ENCODE data around the gene FCAR.
A peak's percentile ranks its signal among the peaks of the same experiment; 100 is the strongest.
"Not testable (repeated sequence)": the region's sequence is repeated elsewhere in the genome, so short reads cannot be mapped to it uniquely, and the experiment has no call there.

The FCAR gene

GRCh38 chr19:54918499-54918898, 44.5 kb downstream of the FCAR start:
- Histone ChIP-seq H3F3A (ENCODE audit: low read depth) (no peaks in the 10 kb centered on the region), H3K4me2 (ENCODE audit: low read depth, low read length, poor library complexity, severe bottlenecking) (no peak overlapping the region), H3K9me2 (replicated peaks; ENCODE audit: low read depth, low read length) (no peaks in the 10 kb centered on the region), H4K20me1 (ENCODE audit: insufficient read depth, low read length, poor library complexity, severe bottlenecking) (no peaks in the 10 kb centered on the region), H3K9me3 (ENCODE audit: insufficient read depth, low read depth, low read length) (no peaks in the 10 kb centered on the region), H3K9ac (ENCODE audit: low read depth, low read length, poor library complexity, severe bottlenecking) (no peak overlapping the region), H3K4me3 (ENCODE audit: low read length, poor library complexity, severe bottlenecking) (no peak overlapping the region), H3K36me3 (ENCODE audit: insufficient read depth, low read length) (no peaks in the 10 kb centered on the region), H3K4me1 (ENCODE audit: insufficient read depth, low read length, poor library complexity, severe bottlenecking) (no peaks in the 10 kb centered on the region), H2AFZ (ENCODE audit: low read length) (no peak overlapping the region), H3K79me2 (ENCODE audit: insufficient read depth, low read length) (no peaks in the 10 kb centered on the region), H3K27me3 (ENCODE audit: insufficient read depth, low read length, poor library complexity, severe bottlenecking) (no peaks in the 10 kb centered on the region)
- no peak for TF ChIP-seq EZH2phosphoT487 (IDR thresholded peaks at IDR 0.05; ENCODE audit: borderline replicate concordance)
- TF ChIP-seq CTCF (conservative IDR thresholded peaks at IDR 0.05; ENCODE audit: low read length) = no peak

- not testable (repeated sequence) for H3K9me3 ChIP-seq (ENCODE audit: insufficient read depth, low read depth, low read length); H3K9me2 ChIP-seq (replicated peaks; ENCODE audit: low read depth, low read length); H3K79me2 ChIP-seq (ENCODE audit: insufficient read depth, low read length); H3F3A ChIP-seq (ENCODE audit: low read depth); H4K20me1 ChIP-seq (ENCODE audit: insufficient read depth, low read length, poor library complexity, severe bottlenecking); H3K4me3 ChIP-seq (ENCODE audit: low read length, poor library complexity, severe bottlenecking); H3K36me3 ChIP-seq (ENCODE audit: insufficient read depth, low read length); H2AFZ ChIP-seq (ENCODE audit: low read length); H3K4me2 ChIP-seq (ENCODE audit: low read depth, low read length, poor library complexity, severe bottlenecking); H3K4me1 ChIP-seq (ENCODE audit: insufficient read depth, low read length, poor library complexity, severe bottlenecking); H3K9ac ChIP-seq (ENCODE audit: low read depth, low read length, poor library complexity, severe bottlenecking); H3K27me3 ChIP-seq (ENCODE audit: insufficient read depth, low read length, poor library complexity, severe bottlenecking)
- peak; percentile 27; the same call in 1 of the 2 replicates for TF ChIP-seq CTCF (conservative IDR thresholded peaks at IDR 0.05; ENCODE audit: low read length)
Measured at GRCh38 chr19:54919646-54920563, 45.9 kb downstream of the FCAR start.

GRCh38 chr19:54921082-54921481, 47.0 kb downstream of the FCAR start:
- Histone ChIP-seq H3K4me2 (ENCODE audit: low read depth, low read length, poor library complexity, severe bottlenecking) (no peak overlapping the region), H3K9ac (ENCODE audit: low read depth, low read length, poor library complexity, severe bottlenecking) (no peak overlapping the region), H2AFZ (ENCODE audit: low read length) (no peak overlapping the region)

More at GRCh38 chr19:54921082-54921481, 47.0 kb downstream of the FCAR start:
- Histone ChIP-seq H3K4me1 (ENCODE audit: insufficient read depth, low read length, poor library complexity, severe bottlenecking) (no peaks in the 10 kb centered on the region), H4K20me1 (ENCODE audit: insufficient read depth, low read length, poor library complexity, severe bottlenecking) (no peaks in the 10 kb centered on the region), H3K4me3 (ENCODE audit: low read length, poor library complexity, severe bottlenecking) (no peak overlapping the region), H3K9me2 (replicated peaks; ENCODE audit: low read depth, low read length) (no peaks in the 10 kb centered on the region), H3K36me3 (ENCODE audit: insufficient read depth, low read length) (no peaks in the 10 kb centered on the region), H3K79me2 (ENCODE audit: insufficient read depth, low read length) (no peaks in the 10 kb centered on the region), H3F3A (ENCODE audit: low read depth) (no peaks in the 10 kb centered on the region), H3K9me3 (ENCODE audit: insufficient read depth, low read depth, low read length) (no peaks in the 10 kb centered on the region), H3K27me3 (ENCODE audit: insufficient read depth, low read length, poor library complexity, severe bottlenecking) (no peaks in the 10 kb centered on the region)
- no peak for TF ChIP-seq CTCF (conservative IDR thresholded peaks at IDR 0.05; ENCODE audit: low read length)
- TF ChIP-seq EZH2phosphoT487 (IDR thresholded peaks at IDR 0.05; ENCODE audit: borderline replicate concordance) = no peak
